HEK293T (cell line): ENCODE results near the gene ATG14.

Experiments used
- ARNT ChIP-seq: fragments of 450-650 bp; IDR thresholded peaks from 2 replicates; pipeline ENCODE4 v1.6.1; 2017; ENCODE audit warnings: mild to moderate bottlenecking
- ELF4 ChIP-seq: fragments of 450-650 bp; IDR thresholded peaks from 2 replicates; pipeline ENCODE4 v1.6.1; 2017; ENCODE audit warnings: antibody characterized with exemption
- FOXM1 ChIP-seq: fragments of 450-650 bp; IDR thresholded peaks from 2 replicates; pipeline ENCODE4 v1.6.1; 2017; ENCODE audit warnings: mild to moderate bottlenecking, borderline replicate concordance
- HDGF ChIP-seq: fragments of 450-650 bp; IDR thresholded peaks from 2 replicates; pipeline ENCODE4 v1.6.1; 2017; ENCODE audit warnings: antibody characterized with exemption, borderline replicate concordance
- NFRKB ChIP-seq: fragments of 450-650 bp; IDR thresholded peaks from 2 replicates; pipeline ENCODE4 v1.6.1; 2016; ENCODE audit warnings: mild to moderate bottlenecking, moderate library complexity
- PKNOX1 ChIP-seq: fragments of 450-650 bp; IDR thresholded peaks from 2 replicates; pipeline ENCODE4 v1.6.1; 2016
- SP1 ChIP-seq: fragments of 450-650 bp; IDR thresholded peaks from 2 replicates; pipeline ENCODE4 v1.6.1; 2017
- SUZ12 ChIP-seq: fragments of 450-650 bp; IDR thresholded peaks from 2 replicates; pipeline ENCODE4 v1.6.1; 2016; ENCODE audit warnings: mild to moderate bottlenecking
- TARDBP ChIP-seq: fragments of 450-650 bp; IDR thresholded peaks from 2 replicates; pipeline ENCODE4 v1.6.1; 2016

- TF ChIP-seq SUZ12 = no peak
- TF ChIP-seq PKNOX1 = no peak
- TF ChIP-seq NFRKB = no peak
- TF ChIP-seq SP1 = no peak
- TF ChIP-seq HDGF = no peak
- TF ChIP-seq TARDBP = no peak
- TF ChIP-seq ARNT = no peak
- no peak for TF ChIP-seq FOXM1
- TF ChIP-seq ELF4 = no peak
These were observed 30.6 kb downstream of the ATG14 start for GRCh38 chr14:55381040-55381439.
